ENCODE results near the gene RAF1.

GRCh38 chr3:12681943-12682390, 18.1 kb upstream of the RAF1 start:
- no peak for TF ChIP-seq CTCF (IDR thresholded peaks at IDR 0.05)
- TF ChIP-seq POLR2A (IDR thresholded peaks at IDR 0.05) = no peak
